IMR-90 (cell line): Measurements from ENCODE around the gene PLXDC2.

Experiments used
- BHLHE40 ChIP-seq: fragments of 150-350 bp; IDR thresholded peaks from 2 replicates; pipeline ENCODE4 v1.6.1; 2016; ENCODE audit warnings: mild to moderate bottlenecking, low read depth, low read length
- CEBPB ChIP-seq: IDR thresholded peaks from 2 replicates; pipeline ENCODE4 v1.6.1; 2012; ENCODE audit warnings: low read depth, low read length, improper control_type of control experiment
- FOS ChIP-seq: fragments of 150-350 bp; IDR thresholded peaks from 2 replicates; pipeline ENCODE4 v1.6.1; 2016; ENCODE audit warnings: low read depth, low read length
- MAFK ChIP-seq: IDR thresholded peaks from 2 replicates; pipeline ENCODE4 v1.6.1; 2012; ENCODE audit warnings: low read depth, low read length, improper control_type of control experiment
- MAZ ChIP-seq: IDR thresholded peaks from 2 replicates; pipeline ENCODE4 v1.6.1; 2012; ENCODE audit warnings: low read depth, mild to moderate bottlenecking, low read length, improper control_type of control experiment, moderate library complexity, borderline replicate concordance
- POLR2A ChIP-seq: IDR thresholded peaks from 2 replicates; pipeline ENCODE4 v1.6.1; 2012; ENCODE audit warnings: mild to moderate bottlenecking, low read depth, low read length
- RAD21 ChIP-seq: IDR thresholded peaks from 2 replicates; pipeline ENCODE4 v1.6.1; 2012; ENCODE audit warnings: low read length, improper control_type of control experiment
- RFX5 ChIP-seq: IDR thresholded peaks from 2 replicates; pipeline ENCODE4 v1.8.0; 2012; ENCODE audit warnings: low read depth, mild to moderate bottlenecking, low read length, moderate library complexity
- SMC3 ChIP-seq: fragments of 150-350 bp; IDR thresholded peaks from 2 replicates; pipeline ENCODE4 v1.6.1; 2016; ENCODE audit warnings: low read depth, mild to moderate bottlenecking, antibody characterized with exemption, low read length, moderate library complexity
- TF ChIP-seq, protein P1 (sequence below): conservative IDR thresholded peaks from 2 replicates; pipeline ENCODE4 v1.5.1; 2012; ENCODE audit warnings: mild to moderate bottlenecking, low read depth, low read length, improper control_type of control experiment
- TF ChIP-seq, protein P2 (sequence below): fragments of 150-350 bp; IDR thresholded peaks from 2 replicates; pipeline ENCODE4 v1.6.1; 2016; ENCODE audit warnings: low read depth, mild to moderate bottlenecking, low read length, moderate library complexity, borderline replicate concordance
- TF ChIP-seq, protein P3 (sequence below): fragments of 150-350 bp; IDR thresholded peaks from 2 replicates; pipeline ENCODE4 v1.6.1; 2017; ENCODE audit warnings: mild to moderate bottlenecking, antibody characterized with exemption, low read length, low read depth

DNA sequence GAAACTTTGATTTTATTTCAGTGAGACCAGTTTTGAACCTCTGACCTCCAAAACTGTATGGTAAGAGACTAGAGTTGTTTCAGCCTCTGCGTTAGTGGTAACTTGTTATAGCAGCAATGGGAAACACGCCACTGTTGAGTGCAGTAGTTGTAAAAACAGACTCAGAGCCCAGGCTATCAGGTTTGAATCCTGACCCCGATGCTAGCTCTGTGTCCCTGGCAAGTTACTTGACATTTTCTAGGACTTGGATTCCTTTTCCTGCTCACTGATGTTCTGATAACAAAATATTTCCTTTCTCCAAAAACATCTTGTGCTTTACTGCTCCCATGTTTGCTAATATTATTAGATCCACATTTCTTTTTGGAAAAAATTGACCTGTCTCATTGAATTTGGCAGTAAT lies 131.0 kb downstream of the PLXDC2 start:
- TF ChIP-seq, protein P1, sequence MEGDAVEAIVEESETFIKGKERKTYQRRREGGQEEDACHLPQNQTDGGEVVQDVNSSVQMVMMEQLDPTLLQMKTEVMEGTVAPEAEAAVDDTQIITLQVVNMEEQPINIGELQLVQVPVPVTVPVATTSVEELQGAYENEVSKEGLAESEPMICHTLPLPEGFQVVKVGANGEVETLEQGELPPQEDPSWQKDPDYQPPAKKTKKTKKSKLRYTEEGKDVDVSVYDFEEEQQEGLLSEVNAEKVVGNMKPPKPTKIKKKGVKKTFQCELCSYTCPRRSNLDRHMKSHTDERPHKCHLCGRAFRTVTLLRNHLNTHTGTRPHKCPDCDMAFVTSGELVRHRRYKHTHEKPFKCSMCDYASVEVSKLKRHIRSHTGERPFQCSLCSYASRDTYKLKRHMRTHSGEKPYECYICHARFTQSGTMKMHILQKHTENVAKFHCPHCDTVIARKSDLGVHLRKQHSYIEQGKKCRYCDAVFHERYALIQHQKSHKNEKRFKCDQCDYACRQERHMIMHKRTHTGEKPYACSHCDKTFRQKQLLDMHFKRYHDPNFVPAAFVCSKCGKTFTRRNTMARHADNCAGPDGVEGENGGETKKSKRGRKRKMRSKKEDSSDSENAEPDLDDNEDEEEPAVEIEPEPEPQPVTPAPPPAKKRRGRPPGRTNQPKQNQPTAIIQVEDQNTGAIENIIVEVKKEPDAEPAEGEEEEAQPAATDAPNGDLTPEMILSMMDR = no peak
- TF ChIP-seq MAZ (no peak), MAFK (no peak), POLR2A (no peak), SMC3 (no peak), RAD21 (no peak), RFX5 (no peak), BHLHE40 (no peak), CEBPB (no peak), FOS (no peak)
- TF ChIP-seq, protein P2, sequence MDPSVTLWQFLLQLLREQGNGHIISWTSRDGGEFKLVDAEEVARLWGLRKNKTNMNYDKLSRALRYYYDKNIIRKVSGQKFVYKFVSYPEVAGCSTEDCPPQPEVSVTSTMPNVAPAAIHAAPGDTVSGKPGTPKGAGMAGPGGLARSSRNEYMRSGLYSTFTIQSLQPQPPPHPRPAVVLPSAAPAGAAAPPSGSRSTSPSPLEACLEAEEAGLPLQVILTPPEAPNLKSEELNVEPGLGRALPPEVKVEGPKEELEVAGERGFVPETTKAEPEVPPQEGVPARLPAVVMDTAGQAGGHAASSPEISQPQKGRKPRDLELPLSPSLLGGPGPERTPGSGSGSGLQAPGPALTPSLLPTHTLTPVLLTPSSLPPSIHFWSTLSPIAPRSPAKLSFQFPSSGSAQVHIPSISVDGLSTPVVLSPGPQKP = no peak
- TF ChIP-seq, protein P3, sequence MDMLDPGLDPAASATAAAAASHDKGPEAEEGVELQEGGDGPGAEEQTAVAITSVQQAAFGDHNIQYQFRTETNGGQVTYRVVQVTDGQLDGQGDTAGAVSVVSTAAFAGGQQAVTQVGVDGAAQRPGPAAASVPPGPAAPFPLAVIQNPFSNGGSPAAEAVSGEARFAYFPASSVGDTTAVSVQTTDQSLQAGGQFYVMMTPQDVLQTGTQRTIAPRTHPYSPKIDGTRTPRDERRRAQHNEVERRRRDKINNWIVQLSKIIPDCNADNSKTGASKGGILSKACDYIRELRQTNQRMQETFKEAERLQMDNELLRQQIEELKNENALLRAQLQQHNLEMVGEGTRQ = no peak
